Fibroblast of skin of left biceps (primary cell): ENCODE results near the gene STPG2.
"Not testable (repeated sequence)": the region's sequence is repeated elsewhere in the genome, so short reads cannot be mapped to it uniquely, and the experiment has no call there.

Source experiments
- DNase-seq, 2 experiments: peaks; one replicate each; pipeline ENCODE4 v3.0.0-alpha.2; 2013; ENCODE audit warnings: low read depth in 2 of 2

The STPG2 gene

DNA sequence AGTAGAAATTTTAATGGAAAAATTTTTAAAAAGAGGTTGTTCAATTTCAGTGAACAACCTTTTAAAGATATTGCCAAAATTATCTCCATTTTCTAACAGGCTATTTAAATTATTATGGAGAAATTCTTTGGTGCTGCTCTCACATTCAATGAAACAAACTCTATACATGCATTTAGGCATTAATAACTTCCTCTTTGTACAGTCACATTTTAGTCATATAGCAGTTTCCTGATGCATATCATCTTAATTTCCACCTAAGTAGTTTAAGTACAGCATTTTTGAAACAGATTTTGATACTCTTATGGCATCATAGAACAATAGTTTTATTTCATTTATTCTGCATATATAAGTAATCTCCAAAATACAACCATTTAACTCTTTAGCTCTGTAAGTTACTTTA, 500.1 kb downstream of the STPG2 start:
- DNase-seq, result no peak

DNA sequence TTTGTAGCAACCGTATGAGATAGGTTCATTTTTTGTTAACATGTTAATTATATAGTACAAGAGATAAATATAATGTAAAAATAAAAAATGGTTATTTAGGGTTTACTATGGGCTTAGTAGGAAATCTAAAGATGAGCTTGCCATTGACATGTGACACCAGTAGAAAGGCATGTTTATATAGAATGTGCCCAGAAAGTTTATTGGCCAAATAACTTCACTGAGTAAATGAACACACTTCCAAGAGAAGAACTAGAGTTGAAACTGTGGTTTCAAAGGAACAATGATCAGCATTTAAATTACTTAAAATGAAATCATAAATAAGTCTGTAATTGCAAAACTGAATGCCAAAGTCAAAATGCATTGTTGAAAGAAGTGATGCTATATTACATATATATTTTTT, 503.3 kb downstream of the STPG2 start:
- DNase-seq, result no peak

DNA sequence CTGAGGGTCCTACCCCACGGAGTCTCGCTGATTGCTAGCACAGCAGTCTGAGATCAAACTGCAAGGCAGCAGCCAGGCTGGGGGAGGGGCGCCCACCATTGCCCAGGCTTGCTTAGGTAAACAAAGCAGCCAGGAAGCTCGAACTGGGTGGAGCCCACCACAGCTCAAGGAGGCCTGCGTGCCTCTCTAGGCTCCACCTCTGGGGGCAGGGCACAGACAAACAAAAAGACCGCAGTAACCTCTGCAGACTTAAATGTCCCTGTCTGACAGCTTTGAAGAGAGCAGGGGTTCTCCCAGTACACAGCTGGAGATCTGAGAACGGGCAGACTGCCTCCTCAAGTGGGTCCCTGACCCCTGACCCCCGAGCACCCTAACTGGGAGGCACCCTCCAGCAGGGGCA, 509.4 kb downstream of the STPG2 start:
- not testable (repeated sequence) for DNase-seq

DNA sequence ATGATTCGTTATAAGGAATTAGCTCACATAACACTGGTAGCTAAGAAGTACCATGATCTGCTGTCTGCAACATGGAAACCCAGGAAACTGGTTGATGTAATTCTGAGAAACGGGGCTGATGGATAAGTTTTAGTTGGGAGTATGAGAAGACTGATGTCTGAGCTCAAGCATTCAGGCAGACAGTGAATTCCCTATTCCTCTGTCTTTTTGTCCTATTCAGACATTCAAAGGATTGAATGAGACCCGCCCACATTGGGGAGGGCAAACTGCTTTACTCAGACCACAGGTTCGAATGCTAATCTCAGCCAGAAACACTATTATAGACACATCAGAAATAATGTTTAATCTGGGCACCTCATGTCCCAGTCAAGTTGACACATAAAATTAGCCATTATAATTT, 515.5 kb downstream of the STPG2 start:
- DNase-seq, result no peak

DNA sequence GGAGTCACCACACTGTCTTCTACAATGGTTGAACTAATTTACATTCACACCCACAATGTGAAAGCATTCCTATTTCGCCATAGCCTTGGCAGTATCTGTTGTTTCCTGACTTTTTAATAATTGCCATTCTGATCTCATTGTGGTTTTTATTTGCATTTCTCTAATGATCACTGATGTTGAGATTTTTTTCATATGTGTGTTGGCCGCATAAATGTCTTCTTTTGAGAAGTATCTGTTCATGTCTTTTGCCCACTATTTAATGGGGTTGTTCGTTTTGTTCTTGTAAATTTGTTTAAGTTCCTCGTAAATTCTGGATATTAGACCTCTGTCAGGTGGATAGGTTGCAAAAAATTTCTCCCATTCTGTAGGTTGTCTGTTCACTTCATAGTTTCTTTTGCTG, 519.1 kb downstream of the STPG2 start:
- DNase-seq, result no peak

DNA sequence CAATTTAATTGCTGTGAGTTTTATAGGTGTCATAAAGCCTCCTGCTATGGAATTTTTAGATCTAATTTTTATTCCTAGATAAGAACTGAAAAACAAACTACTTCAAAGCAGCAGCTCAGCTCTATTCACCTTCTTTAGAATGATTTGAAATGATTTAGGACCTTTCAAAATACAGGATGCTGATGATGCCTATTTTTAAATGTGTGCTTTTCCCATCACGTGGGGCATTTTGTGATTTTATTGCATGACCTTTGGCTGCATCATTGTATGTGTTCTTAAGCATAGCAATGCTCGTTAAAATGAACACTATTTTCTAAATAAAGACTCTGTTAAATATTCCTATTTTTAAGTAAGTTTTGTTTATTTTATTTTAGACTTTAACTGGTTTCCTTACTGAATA, 537.3 kb downstream of the STPG2 start:
- DNase-seq, result no peak

DNA sequence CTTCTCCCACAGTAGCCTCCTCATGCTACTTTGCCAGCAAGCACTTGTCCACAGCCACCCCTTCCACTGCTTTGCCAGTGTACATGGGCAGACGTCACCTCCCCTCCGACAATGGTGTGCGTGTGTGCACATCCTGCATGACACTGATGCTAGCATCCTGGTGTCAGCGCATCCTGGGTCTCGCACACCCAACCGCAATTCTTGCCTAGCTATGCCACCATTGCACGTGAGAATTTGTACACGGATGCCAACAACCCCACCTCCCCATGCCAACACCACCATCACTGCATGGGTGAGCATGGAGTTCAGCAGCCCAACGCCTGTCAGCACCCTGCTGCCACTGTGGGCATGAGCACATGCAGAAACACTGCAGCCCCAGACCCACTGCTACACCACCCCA, 550.0 kb downstream of the STPG2 start:
- DNase-seq, result no peak

DNA sequence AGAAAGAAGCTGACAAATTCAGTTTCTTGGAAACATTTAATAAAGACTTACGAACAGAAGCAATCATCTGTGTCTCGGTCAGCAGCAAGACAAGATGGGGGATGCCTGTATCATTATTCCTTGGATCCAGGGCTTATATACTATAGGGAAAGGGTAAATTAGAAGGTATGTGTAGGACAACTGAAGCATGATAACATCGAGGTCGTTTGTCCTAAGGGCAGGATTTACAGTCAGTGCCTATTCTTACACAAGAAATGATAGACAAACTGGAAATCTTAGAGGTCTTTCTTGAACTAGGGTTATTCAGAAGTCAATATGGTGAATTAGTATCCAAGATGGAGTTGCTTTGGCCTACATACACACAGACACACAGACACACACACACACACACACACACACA, 553.0 kb downstream of the STPG2 start:
- no peak for DNase-seq

DNA sequence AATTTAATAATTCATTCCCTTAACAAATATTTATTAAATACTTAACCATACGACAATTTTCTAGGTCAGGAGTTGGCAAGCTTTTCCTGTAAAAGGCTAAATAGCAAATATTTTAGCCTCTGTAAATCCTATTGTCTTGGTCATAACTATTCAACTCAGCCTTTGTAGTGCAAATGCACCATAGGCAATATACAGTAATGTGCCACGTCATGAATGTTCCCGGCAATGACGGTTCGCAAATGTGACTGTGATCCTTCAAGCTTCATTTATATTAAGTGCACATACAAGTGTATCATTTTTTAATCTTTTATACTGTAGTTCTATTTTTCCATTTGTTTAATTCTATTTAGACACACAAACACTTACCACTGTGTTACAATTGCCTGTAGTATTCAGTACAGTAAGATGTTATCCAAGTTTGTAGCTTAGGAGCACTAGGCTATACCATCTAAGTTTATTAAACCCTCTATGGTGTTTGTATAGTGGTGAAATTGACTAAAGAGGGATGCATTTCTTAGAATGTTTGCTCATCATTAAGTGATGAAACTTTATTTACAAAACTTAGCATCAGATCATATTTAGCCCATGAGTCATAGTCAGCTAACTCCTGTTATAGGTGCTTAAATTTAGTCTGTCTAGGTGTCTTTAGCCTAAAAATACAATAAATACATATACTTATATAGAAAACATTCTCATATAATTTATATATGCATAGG, 553.6 kb downstream of the STPG2 start:
- DNase-seq, result no peak

DNA sequence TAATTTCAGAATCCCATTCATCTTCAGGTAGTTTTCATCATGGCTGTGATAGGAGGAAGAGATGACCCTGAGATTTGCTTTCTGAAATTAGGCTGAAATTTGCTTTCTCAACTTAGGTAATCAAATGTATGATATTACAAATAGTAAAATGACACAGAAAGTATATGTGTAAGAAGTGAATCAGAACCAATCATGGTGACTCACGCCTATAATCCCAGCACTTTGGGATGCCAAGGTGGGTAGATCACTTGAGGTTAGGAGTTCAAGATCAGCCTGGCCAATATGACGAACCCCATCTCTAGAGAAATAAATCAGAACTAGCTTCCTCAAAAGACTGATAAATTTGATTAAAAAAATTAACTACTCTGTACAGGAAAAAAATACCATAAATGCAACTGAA, 555.4 kb downstream of the STPG2 start:
- no peak for DNase-seq

DNA sequence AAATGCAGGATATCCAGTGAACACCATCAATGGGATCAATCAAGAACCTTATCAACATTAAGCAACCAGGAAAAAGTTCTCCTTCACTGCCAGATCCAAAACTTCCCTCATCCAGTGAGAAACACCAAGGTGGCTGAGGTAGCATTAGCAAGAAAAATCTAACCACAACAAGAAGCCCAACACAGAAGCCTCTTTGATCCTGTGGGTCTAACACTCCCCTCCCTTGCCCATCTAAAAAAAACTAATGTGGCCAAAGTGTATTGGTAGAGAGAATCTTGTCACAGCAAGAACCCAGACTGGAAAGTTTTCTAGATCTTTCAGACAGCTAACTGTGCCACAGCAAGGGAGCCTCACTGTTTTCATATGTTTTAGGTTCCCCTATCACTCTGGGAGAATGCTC, 558.0 kb downstream of the STPG2 start:
- DNase-seq, result no peak

DNA sequence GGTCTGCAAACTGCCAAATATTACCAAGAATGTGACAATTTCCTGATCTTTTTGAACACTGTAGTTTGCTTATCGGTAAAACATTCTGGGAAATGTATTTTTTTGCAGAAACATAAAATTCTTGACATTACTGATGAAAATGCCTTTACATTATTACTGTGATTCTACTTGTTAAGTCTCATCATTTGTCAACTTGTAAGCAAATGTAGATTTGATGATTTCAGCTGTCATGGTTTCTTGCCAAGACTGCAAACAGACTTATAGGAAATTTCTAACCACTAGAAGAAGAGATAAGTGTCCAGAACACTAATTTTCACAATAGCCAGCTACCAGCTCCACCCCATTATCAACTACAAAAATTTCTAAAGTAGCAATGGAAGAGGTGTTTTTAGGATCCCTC, 560.4 kb downstream of the STPG2 start:
- DNase-seq, result no peak

DNA sequence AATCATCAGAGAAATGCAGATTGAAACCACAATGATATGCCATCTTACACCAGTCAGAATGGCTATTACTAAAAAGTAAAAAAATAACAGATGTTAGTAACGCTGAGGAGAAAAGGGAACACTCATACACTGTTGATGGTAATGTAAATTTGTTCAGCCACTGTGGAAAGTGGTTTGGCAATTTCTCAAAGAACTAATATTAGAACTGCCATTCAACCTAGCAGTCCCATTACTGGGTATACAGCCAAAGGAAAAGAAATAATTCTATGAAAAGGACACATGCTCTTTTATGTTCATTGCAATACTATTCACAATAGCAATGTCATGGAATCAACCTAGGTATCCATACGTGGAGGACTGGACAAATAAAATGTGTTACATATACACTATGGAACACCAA, 566.3 kb downstream of the STPG2 start:
- DNase-seq, result no peak

DNA sequence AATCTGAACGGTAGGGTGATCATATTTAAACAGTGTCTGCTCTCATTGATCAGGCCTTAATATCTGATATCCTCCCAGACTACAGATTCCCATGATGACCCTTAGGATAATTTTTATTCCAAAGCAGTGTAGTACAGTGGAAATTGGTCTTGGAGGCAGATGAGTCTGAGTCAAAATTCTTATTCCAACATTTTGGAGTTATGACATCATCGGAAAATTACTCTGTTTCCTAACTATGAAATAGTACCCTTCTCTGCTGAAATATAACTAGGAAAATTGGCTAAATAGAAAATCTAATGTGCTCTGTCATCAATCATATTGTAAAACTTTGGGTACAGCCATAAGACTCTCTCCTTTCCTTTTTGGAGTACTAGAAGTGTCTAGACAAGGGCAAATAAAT, 583.3 kb downstream of the STPG2 start:
- DNase-seq, result no peak

DNA sequence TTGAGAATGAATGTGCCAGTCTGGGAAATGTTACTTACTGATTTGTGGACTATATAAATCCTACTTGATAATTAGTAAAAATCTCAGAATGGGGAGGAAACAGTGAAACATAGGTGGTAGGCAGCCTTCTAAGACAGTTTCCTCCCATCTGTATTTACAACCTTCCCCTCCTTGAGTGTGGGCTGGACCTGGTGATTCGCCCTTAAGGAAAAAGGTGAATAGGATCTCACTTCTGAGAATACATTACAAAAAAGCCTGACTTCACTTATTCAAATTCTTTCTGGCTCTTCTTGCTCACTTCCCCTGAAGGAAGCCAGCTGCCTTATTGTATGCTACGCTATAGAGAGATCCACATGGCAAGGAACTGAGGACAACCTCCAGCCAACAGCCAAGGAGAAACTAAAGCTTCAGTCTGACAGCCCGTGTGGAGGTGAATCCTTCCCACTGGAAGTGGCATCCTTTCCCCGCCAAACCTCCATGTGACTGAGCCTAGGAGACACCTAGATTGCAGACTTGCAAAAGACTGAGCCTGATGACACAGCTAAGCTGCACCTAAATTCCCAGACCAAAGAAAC, 585.0 kb downstream of the STPG2 start:
- DNase-seq, result no peak

DNA sequence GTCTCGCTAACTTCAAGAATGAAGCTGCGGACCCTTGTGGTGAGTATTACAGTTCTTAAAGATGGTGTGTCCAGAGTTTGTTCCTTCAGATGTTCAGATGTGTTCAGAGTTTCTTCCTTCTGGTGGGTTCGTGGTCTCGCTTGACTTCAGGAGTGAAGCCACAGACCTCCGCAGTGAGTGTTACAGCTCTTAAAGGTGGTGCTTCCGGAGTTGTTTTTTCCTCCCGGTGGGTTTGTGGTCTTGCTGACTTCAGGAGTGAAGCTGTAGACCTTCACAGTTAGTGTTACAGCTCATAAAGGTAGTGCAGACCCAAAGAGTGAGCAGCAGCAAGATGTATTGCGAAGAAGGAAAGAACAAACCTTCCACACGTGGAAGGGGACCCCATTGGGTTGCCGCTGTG, 592.6 kb downstream of the STPG2 start:
- DNase-seq, result not testable (repeated sequence)

DNA sequence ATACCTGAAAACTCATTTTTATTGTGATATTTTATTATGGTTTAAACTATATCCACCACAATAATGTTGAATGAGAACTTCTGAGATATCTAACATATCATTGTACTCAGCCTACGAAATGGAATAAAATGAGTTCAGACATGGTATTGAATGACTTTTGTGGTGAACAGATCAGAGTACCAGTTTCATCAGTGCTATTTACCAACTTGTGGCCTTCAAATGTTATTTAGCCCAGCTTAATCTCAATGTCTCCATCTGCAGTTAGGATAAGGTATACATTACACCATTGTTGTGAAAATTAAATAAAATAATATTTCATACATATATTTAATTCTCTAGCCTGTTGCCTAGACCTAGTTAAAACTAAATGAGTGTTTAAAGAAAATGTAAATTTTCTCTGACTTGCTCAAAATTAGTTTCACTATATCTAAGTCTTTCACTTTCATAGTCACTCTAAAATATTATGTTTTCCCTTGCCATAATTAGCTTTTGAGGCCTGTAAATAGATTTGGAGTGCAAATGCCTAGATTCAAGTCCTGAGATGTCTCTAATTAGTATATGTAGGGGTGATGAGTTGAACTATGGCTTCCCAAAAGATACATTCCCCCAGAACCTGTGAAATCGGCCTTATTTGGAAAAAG, 594.2 kb downstream of the STPG2 start:
- no peak for DNase-seq

DNA sequence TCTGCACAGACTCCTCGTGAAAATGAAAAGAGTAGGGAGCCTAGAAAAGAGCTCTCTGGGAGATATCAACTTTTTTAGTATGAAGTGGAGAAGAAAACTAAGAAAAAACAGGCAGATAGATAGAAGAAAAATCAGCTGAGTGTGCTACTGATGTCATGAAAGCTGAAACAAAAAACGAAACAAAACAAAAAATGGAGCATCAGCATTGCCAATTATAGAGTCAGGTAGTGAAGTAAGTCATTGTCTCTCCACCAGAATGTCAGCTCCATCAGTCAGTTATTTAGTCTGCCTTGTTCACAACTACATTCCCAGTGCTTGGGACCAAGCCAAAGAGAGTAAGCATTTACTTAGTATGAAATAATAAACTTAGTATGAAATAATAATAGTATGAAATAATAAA, 595.1 kb downstream of the STPG2 start:
- no peak for DNase-seq

DNA sequence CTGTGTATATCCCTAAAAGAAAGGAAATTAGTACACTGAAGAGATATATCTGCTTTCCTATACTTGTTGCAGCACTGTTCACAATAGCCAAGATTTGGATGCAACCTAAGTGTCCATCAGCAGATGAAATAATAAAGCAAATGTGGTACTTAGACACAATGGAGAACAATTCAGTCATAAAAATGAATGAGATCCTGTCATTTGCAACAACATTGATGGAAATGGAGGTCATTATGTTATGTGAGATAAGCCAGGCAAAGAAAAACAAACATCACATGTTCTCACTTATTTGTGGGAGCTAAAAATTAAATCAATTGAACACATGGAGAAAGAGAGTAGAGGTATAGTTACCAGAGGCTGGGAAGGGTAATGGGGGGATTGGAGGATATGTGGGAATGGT, 611.9 kb downstream of the STPG2 start:
- DNase-seq, result no peak

DNA sequence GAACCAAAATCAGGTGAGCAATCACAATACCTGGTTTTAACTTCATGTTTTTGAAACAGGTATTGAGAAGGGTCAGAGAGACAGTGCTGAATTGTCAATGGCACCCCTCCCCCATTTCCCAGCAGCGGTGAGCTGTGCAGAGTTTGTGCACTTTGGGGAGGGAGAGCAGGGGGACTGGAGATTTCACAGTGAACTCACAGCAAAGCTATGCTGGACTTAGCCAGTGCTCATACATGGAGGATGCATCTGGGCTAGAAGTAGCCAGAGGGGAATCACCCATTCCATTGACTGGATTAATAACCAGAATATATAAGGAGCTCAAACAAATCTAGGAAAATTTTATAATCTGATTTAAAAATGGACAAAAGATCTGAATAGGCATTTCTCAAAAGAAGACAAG, 612.6 kb downstream of the STPG2 start:
- DNase-seq, result no peak

DNA sequence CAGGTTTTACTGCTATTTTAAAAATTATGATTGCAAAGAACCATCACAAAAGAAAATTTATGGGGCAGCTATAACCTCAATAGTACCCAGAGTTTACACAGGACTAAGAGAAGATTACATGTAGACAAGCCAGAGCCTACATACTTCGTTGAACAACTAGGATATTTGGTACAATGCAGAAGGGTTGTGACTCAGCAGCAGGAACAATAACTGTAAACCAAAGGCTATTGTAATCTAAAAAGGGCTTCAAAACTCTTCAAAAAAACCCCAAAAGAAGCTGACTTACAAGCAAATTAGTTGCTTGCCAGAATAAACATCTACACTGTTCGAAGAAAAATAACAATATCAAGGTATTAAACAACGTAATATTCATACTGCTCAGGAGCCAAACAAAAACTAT, 618.0 kb downstream of the STPG2 start:
- no peak for DNase-seq

DNA sequence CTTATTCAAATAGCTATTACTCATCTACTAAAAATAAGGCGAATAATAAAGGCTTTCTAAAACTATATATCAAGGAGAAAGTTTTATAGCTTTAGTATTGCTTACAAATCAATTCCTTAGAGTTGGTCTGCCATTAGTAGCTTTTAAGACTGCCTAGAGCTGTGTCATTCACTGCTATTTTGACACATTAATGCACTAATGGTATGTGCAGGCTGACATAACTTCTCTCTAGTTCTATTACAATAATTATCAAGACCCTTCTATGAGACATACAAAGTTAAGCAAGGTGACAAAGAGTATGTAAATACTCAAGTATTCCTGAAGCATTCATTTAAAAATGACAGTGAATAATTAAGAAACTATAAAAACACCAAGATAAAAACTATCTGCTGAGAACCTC, 625.3 kb downstream of the STPG2 start:
- no peak for DNase-seq

DNA sequence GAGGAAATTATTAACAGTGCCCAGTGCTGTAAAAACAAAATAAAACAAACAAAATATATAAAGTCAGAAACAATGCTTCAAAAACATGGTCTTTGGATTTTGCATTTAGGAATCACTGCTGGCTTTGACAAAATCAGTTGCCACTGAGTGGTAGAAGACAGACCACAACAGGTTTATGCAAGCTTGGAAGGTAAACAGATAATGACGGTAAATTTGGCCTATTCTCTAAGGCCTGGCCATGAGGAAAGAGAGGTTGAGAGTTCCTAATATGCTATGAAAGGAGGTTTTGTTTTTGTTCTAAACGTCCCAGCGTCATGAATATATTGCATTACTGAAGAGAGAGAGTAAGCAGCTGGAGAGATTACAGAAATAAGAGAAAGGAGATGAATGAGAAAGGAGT, 629.4 kb downstream of the STPG2 start:
- DNase-seq, result no peak
